RWPE2 (cell line): ENCODE data around the gene TSHZ3.

Source experiments
- ATAC-seq: fragments of 200-7000 bp; cut with Tn5 transposase; 3 replicates; pipeline ENCODE4 v1.9.1; 2021; ENCODE audit warnings: low read depth
- DNase-seq: peaks from one replicate; pipeline ENCODE4 v3.0.0-alpha.2; 2020; ENCODE audit warnings: low spot score
- H3K27ac ChIP-seq: fragments of 450-650 bp; 2 replicates; pipeline ENCODE4 v1.5.1; 2017; ENCODE audit warnings: mild to moderate bottlenecking; ENCODE audit not compliant: poor library complexity, severe bottlenecking
- H3K27me3 ChIP-seq: fragments of 250-450 bp; sonication (Bioruptor Pico); 2 replicates; pipeline ENCODE4 v1.5.1; 2021; ENCODE audit warnings: mild to moderate bottlenecking, moderate library complexity; ENCODE audit not compliant: insufficient read depth, poor library complexity, severe bottlenecking
- H3K36me3 ChIP-seq: fragments of 250-450 bp; sonication (Bioruptor Pico); 2 replicates; pipeline ENCODE4 v1.5.1; 2020; ENCODE audit warnings: low read depth, mild to moderate bottlenecking, moderate library complexity
- H3K4me1 ChIP-seq: fragments of 250-450 bp; sonication (Bioruptor Pico); 2 replicates; pipeline ENCODE4 v1.5.1; 2021; ENCODE audit warnings: mild to moderate bottlenecking, moderate library complexity; ENCODE audit not compliant: insufficient read depth, poor library complexity, severe bottlenecking
- H3K4me3 ChIP-seq: fragments of 250-450 bp; sonication (Bioruptor Pico); 2 replicates; pipeline ENCODE4 v1.5.1; 2021; ENCODE audit warnings: mild to moderate bottlenecking, moderate library complexity; ENCODE audit not compliant: severe bottlenecking
- H3K9me3 ChIP-seq: fragments of 250-450 bp; sonication (Bioruptor Pico); 2 replicates; pipeline ENCODE4 v1.5.1; 2021; ENCODE audit warnings: mild to moderate bottlenecking, moderate library complexity; ENCODE audit not compliant: severe bottlenecking
- TF ChIP-seq, protein P1 (sequence below): fragments of 450-650 bp; IDR thresholded peaks from one replicate; pipeline ENCODE4 v1.5.1; 2017; ENCODE audit warnings: mild to moderate bottlenecking, moderate library complexity; ENCODE audit not compliant: poor library complexity, severe bottlenecking

TSHZ3 gene

DNA sequence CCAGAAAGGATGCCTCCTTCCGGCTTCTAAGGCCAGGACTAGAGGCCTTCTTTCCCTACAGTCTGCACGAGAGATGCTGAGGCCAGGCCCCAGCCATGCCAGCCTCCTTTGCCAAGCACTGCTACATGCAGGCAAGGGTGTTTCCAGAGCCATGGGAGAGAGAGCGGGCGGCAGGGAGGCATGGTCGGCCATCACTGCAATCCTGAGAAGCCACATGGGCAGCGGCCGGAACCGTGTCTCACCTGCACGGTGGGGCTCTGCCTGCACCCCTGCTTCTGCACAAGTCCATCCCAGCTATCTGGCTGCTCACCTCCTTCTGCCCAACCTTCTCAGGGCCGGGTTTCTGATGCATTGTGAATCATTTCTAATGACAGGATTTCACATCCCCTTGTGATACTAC is 35.1 kb downstream of the TSHZ3 start:
- H3K27me3 ChIP-seq: no peaks in the 10 kb centered on the region
- H3K4me1 ChIP-seq: no peaks in the 10 kb centered on the region
- ATAC-seq (no peak), DNase-seq (no peak)
- no peak overlapping the region for H3K27ac ChIP-seq
- H3K9me3 ChIP-seq: no peaks in the 10 kb centered on the region
- no peak overlapping the region for H3K4me3 ChIP-seq
- TF ChIP-seq, protein P1, sequence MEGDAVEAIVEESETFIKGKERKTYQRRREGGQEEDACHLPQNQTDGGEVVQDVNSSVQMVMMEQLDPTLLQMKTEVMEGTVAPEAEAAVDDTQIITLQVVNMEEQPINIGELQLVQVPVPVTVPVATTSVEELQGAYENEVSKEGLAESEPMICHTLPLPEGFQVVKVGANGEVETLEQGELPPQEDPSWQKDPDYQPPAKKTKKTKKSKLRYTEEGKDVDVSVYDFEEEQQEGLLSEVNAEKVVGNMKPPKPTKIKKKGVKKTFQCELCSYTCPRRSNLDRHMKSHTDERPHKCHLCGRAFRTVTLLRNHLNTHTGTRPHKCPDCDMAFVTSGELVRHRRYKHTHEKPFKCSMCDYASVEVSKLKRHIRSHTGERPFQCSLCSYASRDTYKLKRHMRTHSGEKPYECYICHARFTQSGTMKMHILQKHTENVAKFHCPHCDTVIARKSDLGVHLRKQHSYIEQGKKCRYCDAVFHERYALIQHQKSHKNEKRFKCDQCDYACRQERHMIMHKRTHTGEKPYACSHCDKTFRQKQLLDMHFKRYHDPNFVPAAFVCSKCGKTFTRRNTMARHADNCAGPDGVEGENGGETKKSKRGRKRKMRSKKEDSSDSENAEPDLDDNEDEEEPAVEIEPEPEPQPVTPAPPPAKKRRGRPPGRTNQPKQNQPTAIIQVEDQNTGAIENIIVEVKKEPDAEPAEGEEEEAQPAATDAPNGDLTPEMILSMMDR: no peak
- no peaks in the 10 kb centered on the region for H3K36me3 ChIP-seq

DNA sequence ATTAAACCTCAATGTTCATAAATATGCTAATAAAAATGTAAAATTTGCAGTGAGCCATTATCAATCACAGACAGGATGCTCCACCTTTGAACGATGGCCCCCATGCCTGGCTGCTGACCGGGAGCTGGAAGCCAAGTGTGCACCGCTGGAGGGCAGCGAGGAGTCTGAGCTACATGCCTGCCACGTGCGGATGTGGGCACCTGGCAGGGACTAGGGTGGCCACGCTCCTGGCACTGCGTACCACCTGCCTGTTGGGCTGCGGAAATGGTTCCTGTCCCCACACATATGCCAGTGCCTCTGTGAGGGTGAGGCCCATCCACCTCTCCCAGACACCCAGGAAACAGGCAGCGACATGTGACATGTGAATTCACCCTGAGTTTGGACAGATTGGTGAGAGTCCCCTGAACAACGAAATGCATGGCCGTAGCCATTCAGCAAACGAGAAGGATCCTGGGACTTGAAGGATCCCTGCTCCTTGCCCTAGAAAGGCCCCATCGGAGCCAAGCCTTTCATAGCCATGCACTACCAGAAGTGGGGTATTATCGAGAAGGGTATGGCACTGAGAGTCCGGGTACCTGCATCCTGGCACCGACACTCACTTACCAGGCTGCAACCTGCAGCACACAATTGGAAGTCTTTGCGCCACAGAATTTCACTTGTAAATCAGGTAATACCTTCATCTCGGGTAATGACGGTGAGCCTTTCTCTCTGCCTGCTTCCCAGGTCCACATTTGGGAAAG is 35.8 kb downstream of the TSHZ3 start:
- ATAC-seq: no peak
- H3K9me3 ChIP-seq: no peaks in the 10 kb centered on the region
- no peak overlapping the region for H3K27ac ChIP-seq
- TF ChIP-seq, protein P1: no peak
- no peaks in the 10 kb centered on the region for H3K36me3 ChIP-seq
- DNase-seq: no peak
- no peaks in the 10 kb centered on the region for H3K4me1 ChIP-seq
- no peak overlapping the region for H3K4me3 ChIP-seq
- no peaks in the 10 kb centered on the region for H3K27me3 ChIP-seq

DNA sequence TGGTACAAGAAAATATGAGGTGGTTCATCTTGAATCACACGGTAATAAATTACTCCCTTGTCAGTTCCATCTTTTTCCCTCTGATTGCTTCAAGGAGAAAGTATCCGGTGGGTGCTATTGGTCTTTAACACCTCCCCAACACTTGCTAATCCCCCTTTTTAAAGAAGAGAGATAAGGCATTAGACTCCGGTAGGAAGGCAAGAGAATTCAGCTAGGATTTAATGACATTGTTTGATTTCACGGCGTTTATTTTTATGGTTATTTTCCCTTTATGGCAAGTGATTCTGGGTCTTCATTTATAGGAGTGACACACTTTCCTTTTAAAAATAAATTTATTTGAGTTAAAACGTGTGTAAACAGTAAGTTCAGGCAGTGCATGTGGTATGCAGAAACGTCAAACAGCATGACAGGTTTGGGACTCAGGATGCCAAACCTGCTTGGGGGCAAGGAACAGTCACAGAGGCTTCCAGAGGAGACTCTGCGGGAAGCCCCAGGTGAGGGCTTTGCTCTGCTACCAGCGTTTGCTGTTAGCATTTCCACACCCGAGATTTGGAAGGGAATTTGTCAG is 36.5 kb downstream of the TSHZ3 start:
- Histone ChIP-seq H3K4me1 (no peaks in the 10 kb centered on the region), H3K4me3 (no peak overlapping the region), H3K27ac (no peak overlapping the region), H3K9me3 (no peaks in the 10 kb centered on the region), H3K27me3 (no peaks in the 10 kb centered on the region), H3K36me3 (no peaks in the 10 kb centered on the region)
- ATAC-seq (no peak), DNase-seq (no peak)
- TF ChIP-seq, protein P1: no peak

DNA sequence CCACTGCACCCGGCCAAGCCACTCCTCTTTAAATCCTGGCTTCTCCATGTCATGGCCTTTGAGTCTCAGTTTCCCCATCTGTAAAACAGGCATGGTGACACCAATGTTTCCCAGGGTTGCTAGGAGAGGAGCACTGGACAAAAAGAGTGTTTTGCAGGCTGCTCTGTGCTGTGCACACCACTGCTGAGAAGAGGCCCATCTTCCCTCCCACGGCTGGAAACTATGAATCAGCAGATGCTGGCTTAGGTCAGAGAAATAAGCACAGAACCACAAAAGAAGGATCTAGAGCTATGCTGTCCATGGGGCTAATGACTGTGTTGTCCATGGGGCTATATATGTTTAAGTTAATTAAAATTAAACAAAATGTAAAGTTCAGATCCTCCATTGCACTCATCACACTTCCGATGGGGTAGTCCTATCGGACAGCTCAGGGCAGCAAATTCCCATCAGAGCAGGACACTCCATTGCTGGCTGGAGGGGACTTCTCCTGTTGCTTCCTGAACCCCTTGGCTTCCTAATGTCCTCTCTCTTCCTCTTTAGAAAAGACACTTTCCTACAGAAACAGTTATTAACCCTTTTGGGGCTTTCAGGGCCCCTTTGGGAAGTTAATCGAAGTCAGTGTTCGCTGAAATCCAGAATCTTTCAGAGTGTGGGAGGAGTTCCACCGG is 37.1 kb downstream of the TSHZ3 start:
- Histone ChIP-seq H3K27me3 (no peaks in the 10 kb centered on the region), H3K4me1 (no peaks in the 10 kb centered on the region), H3K4me3 (no peak overlapping the region), H3K9me3 (no peaks in the 10 kb centered on the region), H3K36me3 (no peaks in the 10 kb centered on the region), H3K27ac (no peak overlapping the region)
- DNase-seq (no peak), ATAC-seq (no peak)
- TF ChIP-seq, protein P1: no peak
